ENCODE data around the gene MAP3K20.

The MAP3K20 gene

GRCh38 chr2:173051463-173052215 lies 24.0 kb upstream of the MAP3K20 start:
- peak; percentile 75 for DNase-seq

- no peak for DNase-seq
These were observed 22.5 kb upstream of the MAP3K20 start for GRCh38 chr2:173053043-173053699.

GRCh38 chr2:173054466-173054865 lies 21.2 kb upstream of the MAP3K20 start:
- DNase-seq, result no peak

GRCh38 chr2:173056705-173057364 lies 18.8 kb upstream of the MAP3K20 start:
- peak; percentile 52 for DNase-seq

GRCh38 chr2:173058097-173058496 lies 17.5 kb upstream of the MAP3K20 start:
- DNase-seq, result no peak

GRCh38 chr2:173058673-173059072 lies 17.0 kb upstream of the MAP3K20 start:
- DNase-seq, result no peak

- no peak for DNase-seq
These were observed 16.4 kb upstream of the MAP3K20 start for GRCh38 chr2:173059292-173059691.

- peak; percentile 74 for DNase-seq
These were observed 15.6 kb upstream of the MAP3K20 start for GRCh38 chr2:173059971-173060461.

GRCh38 chr2:173062801-173063200 lies 12.8 kb upstream of the MAP3K20 start:
- no peak for DNase-seq

GRCh38 chr2:173064151-173064805 lies 11.4 kb upstream of the MAP3K20 start:
- DNase-seq, result no peak

GRCh38 chr2:173066887-173067676 lies 8.6 kb upstream of the MAP3K20 start:
- DNase-seq, result no peak

GRCh38 chr2:173075056-173075780 lies 428 bp upstream of the MAP3K20 start:
- no peak for DNase-seq

- peak; percentile 45 for DNase-seq
These were observed 1.1 kb downstream of the MAP3K20 start for GRCh38 chr2:173076581-173077345.

GRCh38 chr2:173077506-173078177 lies 2.0 kb downstream of the MAP3K20 start:
- DNase-seq, result no peak

GRCh38 chr2:173079141-173079540 lies 3.5 kb downstream of the MAP3K20 start:
- DNase-seq, result no peak

GRCh38 chr2:173079973-173080860 lies 4.6 kb downstream of the MAP3K20 start:
- no peak for DNase-seq

GRCh38 chr2:173086518-173087213 lies 11.0 kb downstream of the MAP3K20 start:
- DNase-seq, result no peak

GRCh38 chr2:173087214-173087581 lies 11.6 kb downstream of the MAP3K20 start:
- no peak for DNase-seq

Data from inflammatory macrophage treated with lipopolysaccharide for 4 hours (primary cell).